Suprapubic skin (tissue), 4 donors: ENCODE data around the gene PPY.

Experiments used
- EP300 ChIP-seq: sonication (generic); formaldehyde crosslinking; IDR thresholded peaks from one replicate; pipeline ENCODE4 v1.6.1; 2017; ENCODE audit warnings: antibody characterized with exemption
- POLR2A ChIP-seq, 2 donors: fragments of 450-650 bp; IDR thresholded peaks; one replicate each; pipeline ENCODE4 v1.6.1; 2017; ENCODE audit warnings: antibody characterized with exemption in 2 of 2, mild to moderate bottlenecking in 2 of 2, moderate library complexity in 2 of 2
- POLR2AphosphoS5 ChIP-seq, 3 donors: sonication (generic); formaldehyde crosslinking; IDR thresholded peaks; one replicate each; pipeline ENCODE4 v1.6.1; 2017; ENCODE audit warnings: antibody characterized with exemption in 3 of 3
- TF ChIP-seq, protein P1 (sequence below), 2 donors: fragments of 200-600 bp in 1 of 2; fragments of 450-650 bp in 1 of 2; sonication (generic) in 1 of 2; IDR thresholded peaks; one replicate each; pipeline ENCODE4 v1.5.1; 2016 to 2019; ENCODE audit warnings: antibody characterized with exemption in 2 of 2, mild to moderate bottlenecking in 1 of 2, moderate library complexity in 1 of 2

DNA sequence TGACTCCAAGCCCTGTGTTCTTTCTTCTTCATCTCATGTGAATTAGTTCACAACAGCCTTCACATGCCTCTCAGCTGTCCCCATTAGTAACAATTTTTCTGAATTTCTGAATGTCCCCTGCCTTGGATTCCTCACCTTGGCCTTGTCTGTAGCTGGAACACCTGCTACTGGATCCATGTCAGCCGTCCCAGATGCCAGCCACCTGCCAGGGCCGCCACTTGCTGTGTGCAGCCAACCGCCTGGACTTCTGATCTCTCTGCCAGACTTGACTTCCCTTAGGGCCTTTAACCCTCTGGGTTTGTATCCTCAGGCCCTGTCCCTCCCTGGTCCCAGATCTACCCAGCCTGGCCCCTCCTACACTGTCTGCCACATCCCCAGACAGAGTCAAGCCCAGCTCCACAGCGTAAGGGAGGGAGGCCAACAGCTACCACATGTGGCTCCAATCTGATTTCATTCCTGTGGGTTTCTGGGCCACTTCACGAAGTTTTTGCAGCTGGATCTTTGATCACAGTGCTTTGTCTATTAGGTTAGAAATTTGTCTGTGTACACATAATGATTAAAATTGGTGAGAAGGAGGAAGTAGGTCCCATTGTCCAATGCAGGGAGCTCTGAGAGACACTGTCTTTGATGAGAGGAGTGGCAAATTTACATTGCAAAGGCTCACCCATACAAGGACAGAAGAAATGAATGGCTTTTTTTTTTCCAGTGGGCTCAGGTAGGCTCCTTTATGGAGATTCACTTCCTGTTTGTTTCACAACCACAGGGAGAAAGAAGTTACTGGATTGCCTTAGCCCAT lies 50.2 kb downstream of the PPY start:
- TF ChIP-seq, protein P1, sequence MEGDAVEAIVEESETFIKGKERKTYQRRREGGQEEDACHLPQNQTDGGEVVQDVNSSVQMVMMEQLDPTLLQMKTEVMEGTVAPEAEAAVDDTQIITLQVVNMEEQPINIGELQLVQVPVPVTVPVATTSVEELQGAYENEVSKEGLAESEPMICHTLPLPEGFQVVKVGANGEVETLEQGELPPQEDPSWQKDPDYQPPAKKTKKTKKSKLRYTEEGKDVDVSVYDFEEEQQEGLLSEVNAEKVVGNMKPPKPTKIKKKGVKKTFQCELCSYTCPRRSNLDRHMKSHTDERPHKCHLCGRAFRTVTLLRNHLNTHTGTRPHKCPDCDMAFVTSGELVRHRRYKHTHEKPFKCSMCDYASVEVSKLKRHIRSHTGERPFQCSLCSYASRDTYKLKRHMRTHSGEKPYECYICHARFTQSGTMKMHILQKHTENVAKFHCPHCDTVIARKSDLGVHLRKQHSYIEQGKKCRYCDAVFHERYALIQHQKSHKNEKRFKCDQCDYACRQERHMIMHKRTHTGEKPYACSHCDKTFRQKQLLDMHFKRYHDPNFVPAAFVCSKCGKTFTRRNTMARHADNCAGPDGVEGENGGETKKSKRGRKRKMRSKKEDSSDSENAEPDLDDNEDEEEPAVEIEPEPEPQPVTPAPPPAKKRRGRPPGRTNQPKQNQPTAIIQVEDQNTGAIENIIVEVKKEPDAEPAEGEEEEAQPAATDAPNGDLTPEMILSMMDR (IDR thresholded peaks at IDR 0.05): no peak
- TF ChIP-seq POLR2A (IDR thresholded peaks at IDR 0.05): no peak
- no peak for TF ChIP-seq EP300
- TF ChIP-seq POLR2AphosphoS5 (IDR thresholded peaks at IDR 0.05): no peak
